ENCODE results near the gene PAPPA2.

PAPPA2 gene

GRCh38 chr1:176601348-176601747, 138.4 kb downstream of the PAPPA2 start:
- Histone ChIP-seq H3K9me3 (ENCODE audit: low read length) (no peaks in the 10 kb centered on the region), H3K4me3 (ENCODE audit: low read depth, low read length, poor library complexity, severe bottlenecking) (no peak overlapping the region), H3K27me3 (ENCODE audit: insufficient read depth, low read length) (no peaks in the 10 kb centered on the region), H3K9ac (ENCODE audit: low read length) (no peak overlapping the region), H3K9me2 (ENCODE audit: low read depth, low read length) (no peaks in the 10 kb centered on the region), H3K4me2 (ENCODE audit: low read length) (no peak overlapping the region), H4K20me1 (ENCODE audit: insufficient read depth, low read length) (no peaks in the 10 kb centered on the region), H3F3A (ENCODE audit: insufficient read depth, low read length) (no peaks in the 10 kb centered on the region), H2AFZ (ENCODE audit: low read length) (no peak overlapping the region), H3K79me2 (ENCODE audit: insufficient read depth, low read length) (no peaks in the 10 kb centered on the region), H3K27ac (ENCODE audit: low read depth, low read length, poor library complexity, severe bottlenecking) (no peak overlapping the region), H3K4me1 (ENCODE audit: insufficient read depth, low read length, severe bottlenecking) (no peaks in the 10 kb centered on the region), H3K36me3 (ENCODE audit: insufficient read depth, low read length) (no peaks in the 10 kb centered on the region)
- TF ChIP-seq CTCF (IDR thresholded peaks at IDR 0.05; ENCODE audit: low read length) (no peak), EZH2 (IDR thresholded peaks at IDR 0.05; ENCODE audit: borderline replicate concordance, low read length) (no peak)

GRCh38 chr1:176602388-176603004, 139.5 kb downstream of the PAPPA2 start:
- no peaks in the 10 kb centered on the region for H3K79me2 ChIP-seq (ENCODE audit: insufficient read depth, low read length)
- no peaks in the 10 kb centered on the region for H3K9me2 ChIP-seq (ENCODE audit: low read depth, low read length)
- no peak overlapping the region for H3K4me3 ChIP-seq (ENCODE audit: low read depth, low read length, poor library complexity, severe bottlenecking)
- no peaks in the 10 kb centered on the region for H3K9me3 ChIP-seq (ENCODE audit: low read length)
- H3K9ac ChIP-seq (ENCODE audit: low read length) = no peak overlapping the region
- no peaks in the 10 kb centered on the region for H3K27me3 ChIP-seq (ENCODE audit: insufficient read depth, low read length)
- no peaks in the 10 kb centered on the region for H4K20me1 ChIP-seq (ENCODE audit: insufficient read depth, low read length)
- H2AFZ ChIP-seq (ENCODE audit: low read length) = no peak overlapping the region
- TF ChIP-seq EZH2 (IDR thresholded peaks at IDR 0.05; ENCODE audit: borderline replicate concordance, low read length) (no peak), CTCF (IDR thresholded peaks at IDR 0.05; ENCODE audit: low read length) (no peak)
- no peaks in the 10 kb centered on the region for H3K4me1 ChIP-seq (ENCODE audit: insufficient read depth, low read length, severe bottlenecking)
- no peaks in the 10 kb centered on the region for H3F3A ChIP-seq (ENCODE audit: insufficient read depth, low read length)
- no peak overlapping the region for H3K4me2 ChIP-seq (ENCODE audit: low read length)
- no peak overlapping the region for H3K27ac ChIP-seq (ENCODE audit: low read depth, low read length, poor library complexity, severe bottlenecking)
- no peaks in the 10 kb centered on the region for H3K36me3 ChIP-seq (ENCODE audit: insufficient read depth, low read length)

- no peaks in the 10 kb centered on the region for H3F3A ChIP-seq (ENCODE audit: insufficient read depth, low read length)
- no peaks in the 10 kb centered on the region for H3K27me3 ChIP-seq (ENCODE audit: insufficient read depth, low read length)
- no peaks in the 10 kb centered on the region for H3K36me3 ChIP-seq (ENCODE audit: insufficient read depth, low read length)
- no peaks in the 10 kb centered on the region for H4K20me1 ChIP-seq (ENCODE audit: insufficient read depth, low read length)
- H3K4me2 ChIP-seq (ENCODE audit: low read length) = no peak overlapping the region
- H3K9me3 ChIP-seq (ENCODE audit: low read length) = no peaks in the 10 kb centered on the region
- no peaks in the 10 kb centered on the region for H3K4me1 ChIP-seq (ENCODE audit: insufficient read depth, low read length, severe bottlenecking)
- TF ChIP-seq CTCF (IDR thresholded peaks at IDR 0.05; ENCODE audit: low read length) = no peak
- no peak for TF ChIP-seq EZH2 (IDR thresholded peaks at IDR 0.05; ENCODE audit: borderline replicate concordance, low read length)
- no peaks in the 10 kb centered on the region for H3K79me2 ChIP-seq (ENCODE audit: insufficient read depth, low read length)
- no peak overlapping the region for H2AFZ ChIP-seq (ENCODE audit: low read length)
- no peak overlapping the region for H3K4me3 ChIP-seq (ENCODE audit: low read depth, low read length, poor library complexity, severe bottlenecking)
- no peak overlapping the region for H3K9ac ChIP-seq (ENCODE audit: low read length)
- H3K9me2 ChIP-seq (ENCODE audit: low read depth, low read length) = no peaks in the 10 kb centered on the region
- no peak overlapping the region for H3K27ac ChIP-seq (ENCODE audit: low read depth, low read length, poor library complexity, severe bottlenecking)
These were observed 140.7 kb downstream of the PAPPA2 start for GRCh38 chr1:176603696-176604095.
